DOHH2 (cell line): ENCODE data around the gene GREB1.

Experiments
- H3F3A ChIP-seq: fragments of 200-600 bp; sonication (generic), shearing (Covaris generic); 2 replicates; pipeline ENCODE4 v1.6.0; 2016; ENCODE audit warnings: antibody characterized with exemption, mild to moderate bottlenecking; ENCODE audit not compliant: control insufficient read depth, insufficient read depth
- H3K27ac ChIP-seq: fragments of 200-600 bp; sonication (generic); 2 replicates; pipeline ENCODE4 v1.5.1; 2014; ENCODE audit warnings: low read depth, mild to moderate bottlenecking, low read length, moderate library complexity
- H3K27me3 ChIP-seq: fragments of 200-600 bp; sonication (generic); 2 replicates; pipeline ENCODE4 v1.6.1; 2014; ENCODE audit warnings: mild to moderate bottlenecking, low read length, mixed read lengths; ENCODE audit not compliant: control insufficient read depth
- H3K36me3 ChIP-seq: fragments of 200-600 bp; sonication (generic); 2 replicates; pipeline ENCODE4 v1.6.1; 2014; ENCODE audit warnings: mild to moderate bottlenecking, low read length, moderate library complexity, mixed read lengths; ENCODE audit not compliant: control insufficient read depth
- H3K4me1 ChIP-seq: fragments of 200-600 bp; sonication (generic); 2 replicates; pipeline ENCODE4 v1.6.1; 2014; ENCODE audit warnings: mild to moderate bottlenecking, low read length, mixed read lengths; ENCODE audit not compliant: control insufficient read depth
- H3K4me2 ChIP-seq: fragments of 200-600 bp; sonication (generic); 2 replicates; pipeline ENCODE4 v1.6.0; 2014; ENCODE audit warnings: mild to moderate bottlenecking, low read length, moderate library complexity
- H3K4me3 ChIP-seq: fragments of 200-600 bp; sonication (generic); 2 replicates; pipeline ENCODE4 v1.5.1; 2014; ENCODE audit warnings: mild to moderate bottlenecking, low read length, mixed read lengths
- H3K79me2 ChIP-seq: fragments of 200-600 bp; sonication (generic); 2 replicates; pipeline ENCODE4 v1.6.1; 2014; ENCODE audit warnings: mild to moderate bottlenecking, low read length, mixed read lengths; ENCODE audit not compliant: control insufficient read depth
- H3K9me2 ChIP-seq: fragments of 200-600 bp; sonication (generic); replicated peaks from 2 replicates; pipeline ENCODE4 v1.6.1; 2014; ENCODE audit warnings: mild to moderate bottlenecking, low read length, mixed read lengths; ENCODE audit not compliant: control insufficient read depth
- H3K9me3 ChIP-seq: fragments of 200-600 bp; sonication (generic); 2 replicates; pipeline ENCODE4 v1.6.1; 2014; ENCODE audit warnings: antibody characterized with exemption, low read length, mixed read lengths; ENCODE audit not compliant: control insufficient read depth, insufficient read depth
- H4K20me1 ChIP-seq: fragments of 200-600 bp; sonication (generic); 2 replicates; pipeline ENCODE4 v1.6.0; 2014; ENCODE audit warnings: low read depth, mild to moderate bottlenecking, antibody characterized with exemption, low read length, moderate library complexity; ENCODE audit not compliant: control insufficient read depth, insufficient read depth
- CTCF ChIP-seq: fragments of 200-600 bp; sonication (generic); IDR thresholded peaks from one replicate; pipeline ENCODE4 v1.5.1; 2014; ENCODE audit warnings: antibody characterized with exemption, mild to moderate bottlenecking, low read depth, low read length; ENCODE audit not compliant: poor library complexity, severe bottlenecking
- EZH2phosphoT487 ChIP-seq: fragments of 200-600 bp; sonication (generic); IDR thresholded peaks from 2 replicates; pipeline ENCODE4 v1.6.1; 2017; ENCODE audit warnings: borderline replicate concordance, mild to moderate bottlenecking, antibody characterized with exemption, low read length, moderate library complexity, mixed read lengths

Gene GREB1

DNA sequence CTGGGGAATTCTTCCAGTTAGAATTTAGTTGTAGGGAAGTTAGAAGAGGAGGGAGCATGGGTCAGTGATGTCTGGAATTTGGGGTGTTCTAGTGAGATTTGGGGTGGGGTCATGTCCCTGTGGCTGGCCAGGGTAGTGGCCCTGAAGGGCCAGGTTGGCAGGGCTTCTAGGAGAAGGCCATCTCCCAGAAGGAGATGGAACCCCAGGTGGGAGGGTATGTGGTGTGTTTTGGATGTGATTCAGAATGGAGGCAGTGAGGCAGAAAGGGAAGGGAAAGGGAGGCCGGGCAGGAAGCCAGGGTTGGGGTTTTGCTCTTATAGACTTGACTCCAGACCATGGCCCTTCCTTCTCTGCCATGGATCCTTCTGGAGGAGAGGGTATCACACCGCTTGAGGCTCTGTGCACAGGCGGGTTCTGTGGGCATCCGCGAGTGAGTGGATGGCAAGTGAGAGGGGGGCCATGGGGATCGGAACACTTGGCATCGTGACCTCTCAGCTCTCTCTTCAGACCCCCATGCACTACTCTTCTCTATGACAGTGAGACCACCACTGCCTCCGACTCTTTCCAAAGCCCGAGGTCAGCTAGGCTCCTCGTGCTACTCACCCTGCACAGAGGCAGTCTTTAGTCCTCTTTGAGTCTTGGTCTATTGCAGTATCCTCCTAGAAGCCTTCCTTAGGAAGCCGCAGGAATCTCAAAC is 7.3 kb downstream of the GREB1 start:
- Histone ChIP-seq H3K4me3 (no peak overlapping the region), H3K9me3 (no peaks in the 10 kb centered on the region), H3K79me2 (no peaks in the 10 kb centered on the region), H4K20me1 (no peaks in the 10 kb centered on the region), H3F3A (no peaks in the 10 kb centered on the region), H3K36me3 (no peaks in the 10 kb centered on the region), H3K27me3 (peaks cover 13% of the 10 kb centered on the region), H3K27ac (no peak overlapping the region), H3K4me2 (no peak overlapping the region), H3K4me1 (peaks cover 6% of the 10 kb centered on the region; the same call in 1 of the 2 replicates), H3K9me2 (no peaks in the 10 kb centered on the region)
- no peak for TF ChIP-seq EZH2phosphoT487
- TF ChIP-seq CTCF = no peak

- no peaks in the 10 kb centered on the region for H3K79me2 ChIP-seq
- no peak overlapping the region for H3K4me2 ChIP-seq
- TF ChIP-seq EZH2phosphoT487 (no peak), CTCF (no peak)
- H4K20me1 ChIP-seq = no peaks in the 10 kb centered on the region
- H3K4me1 ChIP-seq = peaks cover 6% of the 10 kb centered on the region; the same call in 1 of the 2 replicates
- no peaks in the 10 kb centered on the region for H3K9me3 ChIP-seq
- H3F3A ChIP-seq = no peaks in the 10 kb centered on the region
- H3K36me3 ChIP-seq = no peaks in the 10 kb centered on the region
- H3K4me3 ChIP-seq = no peak overlapping the region
- H3K9me2 ChIP-seq = no peaks in the 10 kb centered on the region
- H3K27me3 ChIP-seq = peaks cover 13% of the 10 kb centered on the region
- no peak overlapping the region for H3K27ac ChIP-seq
These were observed 7.9 kb downstream of the GREB1 start for GRCh38 chr2:11541693-11542274.

GRCh38 chr2:11542275-11542819 is 8.5 kb downstream of the GREB1 start:
- TF ChIP-seq CTCF = no peak
- TF ChIP-seq EZH2phosphoT487 = no peak
- no peaks in the 10 kb centered on the region for H4K20me1 ChIP-seq
- H3K36me3 ChIP-seq = no peaks in the 10 kb centered on the region
- H3K79me2 ChIP-seq = no peaks in the 10 kb centered on the region
- H3K27ac ChIP-seq = no peak overlapping the region
- H3K9me3 ChIP-seq = no peaks in the 10 kb centered on the region
- H3K4me2 ChIP-seq = no peak overlapping the region
- H3K9me2 ChIP-seq = no peaks in the 10 kb centered on the region
- H3K27me3 ChIP-seq = peaks cover 13% of the 10 kb centered on the region
- no peak overlapping the region for H3K4me3 ChIP-seq
- H3F3A ChIP-seq = no peaks in the 10 kb centered on the region
- H3K4me1 ChIP-seq = peaks cover 6% of the 10 kb centered on the region; the same call in 1 of the 2 replicates
